ENCODE results near the gene ELANE. TPM values are rescaled to one million over a fixed set of nuclear protein-coding genes. Genes with fewer than 3 reads are reported as not detected.

The ELANE gene
- total and polyA plus RNA-seq, 9 of the 15 experiments (the other 6 are each of a cell fraction or from before 2014, with no cell fraction given) = not detected

DNA sequence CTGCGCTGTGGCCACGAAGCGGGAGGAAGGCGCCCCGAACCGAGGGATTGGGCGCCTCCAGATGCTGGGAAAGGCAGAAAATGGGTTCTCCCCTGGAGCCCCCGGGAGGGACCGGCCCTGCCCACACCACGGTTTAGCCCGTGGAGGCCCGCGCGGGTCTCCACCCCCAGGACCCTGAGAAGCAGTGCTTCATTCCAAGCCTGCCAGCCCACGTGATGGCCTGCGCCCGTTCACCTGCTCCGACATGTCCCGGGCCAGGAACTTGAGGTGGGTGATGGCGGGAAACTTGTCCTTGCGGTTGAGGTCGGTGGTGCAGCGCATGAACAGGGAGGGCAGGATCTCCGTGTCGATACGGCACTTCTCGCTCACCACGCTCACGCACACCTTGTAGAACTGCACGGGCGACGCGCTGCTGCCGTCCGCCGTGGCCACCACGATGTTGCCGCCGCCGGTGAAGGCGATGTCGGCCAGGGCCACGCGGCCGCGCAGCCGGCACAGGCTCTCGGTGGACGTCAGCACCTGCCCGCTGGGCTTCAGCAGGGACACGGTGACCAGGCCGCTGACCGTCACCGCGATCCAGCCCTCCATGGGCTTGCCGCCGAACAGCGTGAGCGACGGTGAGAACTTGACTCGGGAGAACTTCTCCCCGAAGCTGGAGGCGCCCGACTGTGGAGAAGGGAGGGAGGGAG, 33.6 kb downstream of the ELANE start:
- BruUV-seq (replicated peaks) = no TSS peak
- intact Hi-C loops (cut with micrococcal nuclease) (no loop called here), in situ Hi-C loops (cut with MboI) (no loop called here)
- Histone ChIP-seq H3K27me3 (ENCODE audit: control insufficient read depth in 2 of 2, insufficient read depth in 2 of 2, low read length in 2 of 2) (no peaks in the 10 kb centered on the region), H3K9me3 (replicated peaks; ENCODE audit: control insufficient read depth, insufficient read depth, low read depth, low read length) (no peaks in the 10 kb centered on the region), H3K4me3 (no peak overlapping the region), H3K9me1 (ENCODE audit: control insufficient read depth, insufficient read depth, low read length) (no peaks in the 10 kb centered on the region), H3K4me1 (replicated peaks in 1 of 2; ENCODE audit: control insufficient read depth in 2 of 2, insufficient read depth in 2 of 2, low read length in 2 of 2) (peaks cover 5 to 67% of the 10 kb centered on the region in 2 experiments; a peak in 4 of 5 replicates), H3K4me2 (ENCODE audit: insufficient read depth, low read length) (no peak overlapping the region), H3K27ac (ENCODE audit: extremely low read depth, low read depth, low read length) (no peak overlapping the region), H2AFZ (ENCODE audit: low read depth, low read length) (no peak overlapping the region), H4K20me1 (replicated peaks; ENCODE audit: control insufficient read depth, insufficient read depth, low read length) (no peaks in the 10 kb centered on the region; the same call in none of the 2 replicates), H3K9ac (ENCODE audit: insufficient read depth in 1 of 2, low read depth in 2 of 2, low read length in 2 of 2) (peak overlapping the region in 1 of 2 experiments; percentile 26; a peak in 1 of 4 replicates), H3K36me3 (ENCODE audit: control insufficient read depth, insufficient read depth, low read length) (peaks cover 92% of the 10 kb centered on the region), H3K79me2 (ENCODE audit: control insufficient read depth, insufficient read depth, low read length) (peaks cover 21% of the 10 kb centered on the region)
- no peak for TF ChIP-seq TCF3 (CRISPR knock-in tag; IDR thresholded peaks at IDR 0.05)
- TF ChIP-seq, protein P1, sequence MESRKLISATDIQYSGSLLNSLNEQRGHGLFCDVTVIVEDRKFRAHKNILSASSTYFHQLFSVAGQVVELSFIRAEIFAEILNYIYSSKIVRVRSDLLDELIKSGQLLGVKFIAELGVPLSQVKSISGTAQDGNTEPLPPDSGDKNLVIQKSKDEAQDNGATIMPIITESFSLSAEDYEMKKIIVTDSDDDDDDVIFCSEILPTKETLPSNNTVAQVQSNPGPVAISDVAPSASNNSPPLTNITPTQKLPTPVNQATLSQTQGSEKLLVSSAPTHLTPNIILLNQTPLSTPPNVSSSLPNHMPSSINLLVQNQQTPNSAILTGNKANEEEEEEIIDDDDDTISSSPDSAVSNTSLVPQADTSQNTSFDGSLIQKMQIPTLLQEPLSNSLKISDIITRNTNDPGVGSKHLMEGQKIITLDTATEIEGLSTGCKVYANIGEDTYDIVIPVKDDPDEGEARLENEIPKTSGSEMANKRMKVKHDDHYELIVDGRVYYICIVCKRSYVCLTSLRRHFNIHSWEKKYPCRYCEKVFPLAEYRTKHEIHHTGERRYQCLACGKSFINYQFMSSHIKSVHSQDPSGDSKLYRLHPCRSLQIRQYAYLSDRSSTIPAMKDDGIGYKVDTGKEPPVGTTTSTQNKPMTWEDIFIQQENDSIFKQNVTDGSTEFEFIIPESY (CRISPR knock-in tag; IDR thresholded peaks at IDR 0.05) = peak; percentile 79
- TF ChIP-seq CCNT2 (IDR thresholded peaks at IDR 0.05; ENCODE audit: borderline replicate concordance, extremely low read depth, insufficient read length, low read depth, low read length) = peak; percentile 13
- no peak for TF ChIP-seq MYC (IDR thresholded peaks at IDR 0.05; ENCODE audit: low read depth, low read length)
- no peak for TF ChIP-seq MYC (CRISPR knock-in tag; IDR thresholded peaks at IDR 0.05; ENCODE audit: borderline replicate concordance, low read depth)
- TF ChIP-seq ZNF124 (CRISPR knock-in tag; IDR thresholded peaks at IDR 0.05) = no peak
- no peak for TF ChIP-seq TCFL5 (CRISPR knock-in tag; conservative IDR thresholded peaks at IDR 0.05)
- 0 out of 2 replicates have a peak, but pooled peaks have one; percentile 35 for TF ChIP-seq RBFOX2 (IDR thresholded peaks at IDR 0.05; ENCODE audit: low read depth, low read length)
- TF ChIP-seq ETV5 (CRISPR knock-in tag; IDR thresholded peaks at IDR 0.05; ENCODE audit: low read depth) = no peak
- TF ChIP-seq ARNT (IDR thresholded peaks at IDR 0.05) = no peak
- TF ChIP-seq SMAD2 (IDR thresholded peaks at IDR 0.05; ENCODE audit: low read depth, low read length) = no peak
- no peak for TF ChIP-seq ILK (tag; IDR thresholded peaks at IDR 0.05; ENCODE audit: borderline replicate concordance, low read depth)
- no peak for TF ChIP-seq SAFB (IDR thresholded peaks at IDR 0.05; ENCODE audit: borderline replicate concordance, low read depth, low read length)
- TF ChIP-seq PHTF2 (CRISPR knock-in tag; IDR thresholded peaks at IDR 0.05) = no peak
- no peak for TF ChIP-seq SMARCB1 (IDR thresholded peaks at IDR 0.05; ENCODE audit: insufficient read length, low read depth)
- TF ChIP-seq ZNF41 (CRISPR knock-in tag; conservative IDR thresholded peaks at IDR 0.05) = no peak
- TF ChIP-seq ZNF354B (CRISPR knock-in tag; IDR thresholded peaks at IDR 0.05) = no peak
- peak; percentile 41; the same call in 1 of the 2 replicates for TF ChIP-seq POLR2G (IDR thresholded peaks at IDR 0.05; ENCODE audit: low read depth, low read length)
- ChIA-PET CTCF (ENCODE audit: low intra/inter-chr PET ratio) (no interaction called here), POLR2A (no interaction called here)
- no peak for ATAC-seq
- whole genome bisulfite sequencing (ENCODE audit: insufficient coverage, low coverage, missing lambda C conversion rate) = 98% methylated on average over 16 of the region's 64 CpGs
- no peak for DNase-seq (ENCODE audit: extremely low read depth in 1 of 4, low spot score in 3 of 4)
- no peak for FAIRE-seq
